Endodermal cell (in vitro differentiated cells): ENCODE measurements around the gene RABGGTA. TPM values are rescaled to one million over a fixed set of nuclear protein-coding genes. Genes with fewer than 3 reads are reported as not detected.

Experiments
- DNase-seq: peaks from one replicate; pipeline ENCODE4 v3.0.0-alpha.2; 2017
- H3K27ac ChIP-seq: 2 replicates; pipeline ENCODE4 v1.5.1; 2013; ENCODE audit warnings: mild to moderate bottlenecking, low read depth, low read length, moderate library complexity
- H3K27me3 ChIP-seq: 2 replicates; pipeline ENCODE4 v1.6.1; 2013; ENCODE audit warnings: mild to moderate bottlenecking, low read length, moderate library complexity; ENCODE audit not compliant: insufficient read depth, control insufficient read depth, poor library complexity, severe bottlenecking
- H3K36me3 ChIP-seq: 2 replicates; pipeline ENCODE4 v1.7.0; 2013; ENCODE audit warnings: mild to moderate bottlenecking, low read length, moderate library complexity; ENCODE audit not compliant: control insufficient read depth, insufficient read depth
- H3K4me1 ChIP-seq: one replicate; pipeline ENCODE4 v1.7.0; 2013; ENCODE audit warnings: low read length; ENCODE audit not compliant: control insufficient read depth, insufficient read depth
- H3K4me3 ChIP-seq: 2 replicates; pipeline ENCODE4 v1.5.1; 2013; ENCODE audit warnings: mild to moderate bottlenecking, low read length, moderate library complexity
- H3K9ac ChIP-seq: 2 replicates; pipeline ENCODE4 v1.6.1; 2013; ENCODE audit warnings: mild to moderate bottlenecking, low read length, moderate library complexity; ENCODE audit not compliant: poor library complexity, severe bottlenecking; ENCODE audit errors: extremely low read depth
- H3K9me3 ChIP-seq: 2 replicates; pipeline ENCODE4 v1.6.1; 2013; ENCODE audit warnings: mild to moderate bottlenecking, low read length, moderate library complexity; ENCODE audit not compliant: control insufficient read depth
- H3K27ac Mint-ChIP-seq: 2 replicates; pipeline ENCODE4 v1.8.0; 2020; ENCODE audit warnings: mixed read lengths
- H3K27me3 Mint-ChIP-seq: 2 replicates; pipeline ENCODE4 v1.8.0; 2021; ENCODE audit warnings: mild to moderate bottlenecking, mixed read lengths; ENCODE audit not compliant: insufficient read depth
- H3K36me3 Mint-ChIP-seq: 2 replicates; pipeline ENCODE4 v1.8.0; 2020; ENCODE audit warnings: low read depth, mixed read lengths
- H3K4me1 Mint-ChIP-seq: 2 replicates; pipeline ENCODE4 v1.8.0; 2020; ENCODE audit warnings: mixed read lengths
- H3K4me3 Mint-ChIP-seq: 2 replicates; pipeline ENCODE4 v1.8.0; 2020; ENCODE audit warnings: mild to moderate bottlenecking, moderate library complexity, mixed read lengths
- H3K9me3 Mint-ChIP-seq: 2 replicates; pipeline ENCODE4 v1.8.0; 2020; ENCODE audit warnings: mild to moderate bottlenecking, mixed read lengths
- whole genome bisulfite sequencing, 2 experiments: methylation state at CpG; one replicate each; pipeline versions ENCODE4 v1.1.5 to v1.1.7; 2013; ENCODE audit warnings: missing lambda C conversion rate in 2 of 2, mixed read lengths in 1 of 2; ENCODE audit not compliant: insufficient coverage in 1 of 2, insufficient read length in 1 of 2; 5-methylcytosine and 5-hydroxymethylcytosine counted together
- total RNA-seq, 2 donors: library from RNA; stranded (reverse); fragmentation: NEBNext Ultra II Directional in 1 of 2; extraction: Animal tissue kit (Norgen Biotek cat#: 25700) in 1 of 2; gene quantifications; 2 replicates in 1 of 2; 3 replicates in 1 of 2; pipeline ENCODE4 v1.2.1, GENCODE V29; 2021
- TF ChIP-seq, protein P1 (sequence below): fragments of 200-600 bp; sonication (generic); conservative IDR thresholded peaks from 2 replicates; pipeline ENCODE4 v1.5.0; 2021; ENCODE audit warnings: antibody characterized with exemption, mild to moderate bottlenecking

RABGGTA gene
- total RNA-seq, 2 donors from 2014 or later, result 20.2 to 20.5 TPM

DNA sequence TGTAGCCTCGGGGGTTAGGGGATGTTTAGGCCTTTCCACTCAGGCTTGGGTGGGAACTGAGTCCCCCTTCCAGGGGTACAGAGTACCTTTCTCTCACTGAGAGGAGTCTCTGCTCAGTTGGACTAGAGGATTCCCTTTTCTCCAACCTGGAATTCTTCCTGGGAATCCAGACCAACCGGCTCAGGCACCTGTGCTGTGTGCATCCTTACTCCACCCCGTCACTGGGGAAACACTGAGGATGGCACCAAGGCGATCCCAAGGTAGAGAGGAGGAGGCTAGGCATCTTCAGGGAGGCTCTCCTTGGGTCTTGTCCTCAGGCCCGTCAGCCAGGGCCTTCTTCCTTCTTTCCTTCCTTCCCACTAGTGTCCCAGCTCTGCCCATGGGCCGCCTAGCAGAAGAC lies 7.5 kb downstream of the RABGGTA start:
- DNase-seq, result no peak
- H3K4me3 Mint-ChIP-seq, result no peak overlapping the region
- Histone ChIP-seq H3K27ac (no peak overlapping the region), H3K9ac (no peak overlapping the region), H3K4me1 (no peaks in the 10 kb centered on the region), H3K9me3 (no peaks in the 10 kb centered on the region), H3K27me3 (no peaks in the 10 kb centered on the region), H3K4me3 (no peak overlapping the region), H3K36me3 (no peaks in the 10 kb centered on the region)
- WGBS, 2 experiments, result 80 to 90% methylated on average over 2 to 6 of the region's 6 CpGs
- H3K27me3 Mint-ChIP-seq, result no peaks in the 10 kb centered on the region
- H3K4me1 Mint-ChIP-seq, result no peaks in the 10 kb centered on the region
- peaks cover 5% of the 10 kb centered on the region for H3K36me3 Mint-ChIP-seq
- H3K9me3 Mint-ChIP-seq, result no peaks in the 10 kb centered on the region
- no peak overlapping the region for H3K27ac Mint-ChIP-seq
- TF ChIP-seq, protein P1, sequence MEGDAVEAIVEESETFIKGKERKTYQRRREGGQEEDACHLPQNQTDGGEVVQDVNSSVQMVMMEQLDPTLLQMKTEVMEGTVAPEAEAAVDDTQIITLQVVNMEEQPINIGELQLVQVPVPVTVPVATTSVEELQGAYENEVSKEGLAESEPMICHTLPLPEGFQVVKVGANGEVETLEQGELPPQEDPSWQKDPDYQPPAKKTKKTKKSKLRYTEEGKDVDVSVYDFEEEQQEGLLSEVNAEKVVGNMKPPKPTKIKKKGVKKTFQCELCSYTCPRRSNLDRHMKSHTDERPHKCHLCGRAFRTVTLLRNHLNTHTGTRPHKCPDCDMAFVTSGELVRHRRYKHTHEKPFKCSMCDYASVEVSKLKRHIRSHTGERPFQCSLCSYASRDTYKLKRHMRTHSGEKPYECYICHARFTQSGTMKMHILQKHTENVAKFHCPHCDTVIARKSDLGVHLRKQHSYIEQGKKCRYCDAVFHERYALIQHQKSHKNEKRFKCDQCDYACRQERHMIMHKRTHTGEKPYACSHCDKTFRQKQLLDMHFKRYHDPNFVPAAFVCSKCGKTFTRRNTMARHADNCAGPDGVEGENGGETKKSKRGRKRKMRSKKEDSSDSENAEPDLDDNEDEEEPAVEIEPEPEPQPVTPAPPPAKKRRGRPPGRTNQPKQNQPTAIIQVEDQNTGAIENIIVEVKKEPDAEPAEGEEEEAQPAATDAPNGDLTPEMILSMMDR, result no peak

DNA sequence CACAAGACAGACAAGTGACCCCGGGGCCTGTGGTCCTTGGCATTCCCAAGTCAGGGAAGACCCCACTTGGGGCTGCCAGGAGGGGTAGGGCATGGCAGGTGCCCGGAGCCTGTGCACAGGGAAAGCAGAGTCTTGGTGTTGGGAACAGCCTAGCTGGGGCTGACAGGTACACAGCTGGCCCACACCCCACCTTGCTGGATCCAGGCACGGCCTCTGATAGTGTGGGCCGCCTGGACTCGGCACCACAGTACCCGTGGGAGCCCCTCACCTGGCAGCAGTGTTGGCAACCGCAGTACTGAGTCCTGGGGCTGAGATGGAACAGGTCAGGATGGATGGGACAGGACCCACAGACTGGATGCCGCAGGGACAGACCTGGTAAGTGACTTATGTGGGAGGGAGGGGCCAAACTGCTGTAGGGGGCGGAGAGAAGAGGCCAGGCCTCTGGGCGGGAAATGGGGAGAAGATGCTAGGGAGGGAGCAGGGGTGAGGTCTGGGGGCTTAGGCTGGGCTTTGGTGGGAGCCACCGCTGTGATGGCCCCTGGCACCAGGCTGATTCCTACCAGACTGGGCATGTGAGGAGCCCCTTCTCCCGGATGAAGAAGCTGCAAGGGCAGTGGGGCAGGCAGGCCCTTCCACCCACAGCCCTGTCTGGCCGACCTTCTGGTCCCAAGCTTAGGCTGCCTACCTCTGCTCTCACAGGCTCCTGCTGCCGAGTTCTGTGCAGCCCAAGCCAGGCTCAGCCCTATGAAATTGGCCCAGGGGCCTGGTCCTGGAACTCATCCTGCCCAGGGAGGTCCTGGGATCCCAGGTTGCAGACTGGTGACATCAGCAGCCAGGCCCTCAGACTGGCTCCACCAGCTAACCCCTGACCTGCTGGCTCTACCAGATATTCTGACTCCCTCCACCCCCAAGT lies 8.3 kb downstream of the RABGGTA start, which contains the start of gene TGM1:
TSS of gene TGM1 (minus strand) at position 357 of the 913 bp plus-strand sequence. CDS start 825 bp downstream, outside the sequence.
- no peaks in the 10 kb centered on the region for H3K27me3 Mint-ChIP-seq
- DNase-seq, result peak; percentile 61
- no peaks in the 10 kb centered on the region for H3K4me1 Mint-ChIP-seq

DNA sequence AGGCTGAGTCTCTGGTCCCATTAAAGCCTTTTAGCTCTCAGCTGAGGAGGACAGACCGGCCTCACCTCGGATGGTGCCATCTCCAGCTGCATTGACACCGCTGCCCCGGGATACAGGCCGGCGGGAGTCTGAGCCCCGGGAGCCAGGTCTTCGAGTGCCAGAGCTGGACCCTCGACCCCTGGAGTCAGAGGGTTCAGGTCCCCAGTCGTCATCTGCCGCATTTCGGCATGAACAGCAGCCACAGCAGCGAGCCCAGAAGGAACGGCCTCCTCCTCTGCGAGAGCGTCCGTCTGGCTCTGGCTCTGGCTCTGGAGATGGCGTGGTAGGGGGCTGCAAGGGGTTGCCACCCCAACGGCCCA lies 9.4 kb downstream of the RABGGTA start:
- no peak for DNase-seq
- WGBS, 2 experiments, result 93 to 97% methylated on average over 9 to 19 of the region's 19 CpGs
- H3K27me3 Mint-ChIP-seq, result no peaks in the 10 kb centered on the region

More for the DNA sequence above, 8.3 kb downstream of the RABGGTA start, which contains the start of gene TGM1:
- Mint-ChIP-seq H3K9me3 (no peaks in the 10 kb centered on the region), H3K36me3 (peaks cover 5% of the 10 kb centered on the region), H3K27ac (no peak within 1 kb of the TSS), H3K4me3 (no peak within 1 kb of the TSS)
- no peaks in the 10 kb centered on the region for H3K4me1 ChIP-seq
- no peak within 1 kb of the TSS for H3K4me3 ChIP-seq
- no peaks in the 10 kb centered on the region for H3K9me3 ChIP-seq
- no peaks in the 10 kb centered on the region for H3K27me3 ChIP-seq
- no peak within 1 kb of the TSS for H3K27ac ChIP-seq
- H3K36me3 ChIP-seq, result no peaks in the 10 kb centered on the region
- WGBS, 2 experiments, result 68 to 83% methylated on average over 6 to 14 of the region's 14 CpGs
- H3K9ac ChIP-seq, result no peak within 1 kb of the TSS
- TF ChIP-seq, protein P1, result no peak

More for the DNA sequence above, 9.4 kb downstream of the RABGGTA start:
- no peaks in the 10 kb centered on the region for H3K9me3 ChIP-seq
- Mint-ChIP-seq H3K27ac (no peak overlapping the region), H3K9me3 (no peaks in the 10 kb centered on the region), H3K4me1 (no peaks in the 10 kb centered on the region), H3K36me3 (peaks cover under 1% of the 10 kb centered on the region), H3K4me3 (no peak overlapping the region)
- no peak overlapping the region for H3K27ac ChIP-seq
- H3K27me3 ChIP-seq, result no peaks in the 10 kb centered on the region
- H3K9ac ChIP-seq, result no peak overlapping the region
- no peaks in the 10 kb centered on the region for H3K4me1 ChIP-seq
- TF ChIP-seq, protein P1, result no peak
- H3K4me3 ChIP-seq, result no peak overlapping the region
- H3K36me3 ChIP-seq, result no peaks in the 10 kb centered on the region
